ENCODE measurements around the gene TAF1. TPM values are rescaled to one million over a fixed set of nuclear protein-coding genes. Genes with fewer than 3 reads are reported as not detected.

Gene TAF1
- total and polyA plus RNA-seq, 2 of the 8 experiments (the other 6 are each of a cell fraction or from before 2014, with no cell fraction given): 6.3 to 30.2 TPM

- no peak for TF ChIP-seq CHD7 (IDR thresholded peaks at IDR 0.05; ENCODE audit: insufficient replicate concordance, low read length)
- TF ChIP-seq EZH2 (IDR thresholded peaks at IDR 0.05; ENCODE audit: low read depth, low read length, severe bottlenecking): no peak
- no peak for TF ChIP-seq KDM4A (IDR thresholded peaks at IDR 0.05; ENCODE audit: low read depth, low read length, severe bottlenecking)
- TF ChIP-seq GABPA (IDR thresholded peaks at IDR 0.05; ENCODE audit: borderline replicate concordance, insufficient read depth, low read length): no peak
- TF ChIP-seq BRCA1 (IDR thresholded peaks at IDR 0.05; ENCODE audit: low read depth, low read length): no peak
- TF ChIP-seq E2F6 (IDR thresholded peaks at IDR 0.05): no peak
- TF ChIP-seq CREB1 (IDR thresholded peaks at IDR 0.05): no peak
- no peak for TF ChIP-seq TAF7 (optimal IDR thresholded peaks at IDR 0.05; ENCODE audit: borderline replicate concordance, low read depth, low read length)
Measured at GRCh38 chrX:71378732-71379131, 12.6 kb downstream of the TAF1 start (continued).

All from H1 (cell line).